Measurements from ENCODE around the gene PLRG1.
A peak's percentile ranks its signal among the peaks of the same experiment; 100 is the strongest.

PLRG1 gene

GRCh38 chr4:154559494-154560418 lies 9.6 kb upstream of the PLRG1 start:
- Histone ChIP-seq H3K36me3 (ENCODE audit: control insufficient read depth in 5 of 5, insufficient read depth in 5 of 5, low read length in 5 of 5) (no peaks in the 10 kb centered on the region), H3K4me3 (ENCODE audit: low read depth in 1 of 5, low read length in 5 of 5) (no peak overlapping the region), H3K27me3 (ENCODE audit: control insufficient read depth in 5 of 5, insufficient read depth in 4 of 5, low read length in 5 of 5) (no peaks in the 10 kb centered on the region), H3K9me3 (ENCODE audit: control insufficient read depth in 5 of 5, low read length in 5 of 5) (no peaks in the 10 kb centered on the region), H3K9ac (ENCODE audit: low read length in 5 of 5) (no peak overlapping the region), H3K27ac (ENCODE audit: low read depth, low read length) (no peak overlapping the region), H3K4me1 (ENCODE audit: control insufficient read depth in 5 of 5, insufficient read depth in 5 of 5, low read length in 5 of 5) (no peaks in the 10 kb centered on the region)

GRCh38 chr4:154559141-154559493 lies 8.9 kb upstream of the PLRG1 start:
- no peak overlapping the region for H3K9ac ChIP-seq (ENCODE audit: low read length in 5 of 5)
- no peaks in the 10 kb centered on the region for H3K4me1 ChIP-seq (ENCODE audit: control insufficient read depth in 5 of 5, insufficient read depth in 5 of 5, low read length in 5 of 5)
- no peaks in the 10 kb centered on the region for H3K9me3 ChIP-seq (ENCODE audit: control insufficient read depth in 5 of 5, low read length in 5 of 5)
- H3K4me3 ChIP-seq (ENCODE audit: low read depth in 1 of 5, low read length in 5 of 5), result no peak overlapping the region
- no peak overlapping the region for H3K27ac ChIP-seq (ENCODE audit: low read depth, low read length)
- no peaks in the 10 kb centered on the region for H3K27me3 ChIP-seq (ENCODE audit: control insufficient read depth in 5 of 5, insufficient read depth in 4 of 5, low read length in 5 of 5)
- H3K36me3 ChIP-seq (ENCODE audit: control insufficient read depth in 5 of 5, insufficient read depth in 5 of 5, low read length in 5 of 5), result no peaks in the 10 kb centered on the region

- Histone ChIP-seq H3K4me1 (ENCODE audit: control insufficient read depth in 5 of 5, insufficient read depth in 5 of 5, low read length in 5 of 5) (peaks cover 0 to 25% (median 20%) of the 10 kb centered on the region in 5 donors), H3K27ac (ENCODE audit: low read depth, low read length) (no peak overlapping the region), H3K27me3 (ENCODE audit: control insufficient read depth in 5 of 5, insufficient read depth in 4 of 5, low read length in 5 of 5) (no peaks in the 10 kb centered on the region), H3K36me3 (ENCODE audit: control insufficient read depth in 5 of 5, insufficient read depth in 5 of 5, low read length in 5 of 5) (peaks cover 0 to 8% (median 4%) of the 10 kb centered on the region in 5 donors), H3K4me3 (ENCODE audit: low read depth in 1 of 5, low read length in 5 of 5) (no peak overlapping the region), H3K9me3 (ENCODE audit: control insufficient read depth in 5 of 5, low read length in 5 of 5) (no peaks in the 10 kb centered on the region), H3K9ac (ENCODE audit: low read length in 5 of 5) (peak overlapping the region in 1 of 5 donors; percentile 46)
These were observed 1.9 kb upstream of the PLRG1 start for GRCh38 chr4:154551872-154552686.

- Histone ChIP-seq H3K9ac (ENCODE audit: low read length in 5 of 5) (no peak overlapping the region), H3K4me1 (ENCODE audit: control insufficient read depth in 5 of 5, insufficient read depth in 5 of 5, low read length in 5 of 5) (peaks cover 0 to 20% (median 17%) of the 10 kb centered on the region in 5 donors), H3K36me3 (ENCODE audit: control insufficient read depth in 5 of 5, insufficient read depth in 5 of 5, low read length in 5 of 5) (peaks cover 53 to 65% (median 64%) of the 10 kb centered on the region in 5 donors), H3K27ac (ENCODE audit: low read depth, low read length) (no peak overlapping the region), H3K9me3 (ENCODE audit: control insufficient read depth in 5 of 5, low read length in 5 of 5) (no peaks in the 10 kb centered on the region), H3K27me3 (ENCODE audit: control insufficient read depth in 5 of 5, insufficient read depth in 4 of 5, low read length in 5 of 5) (no peaks in the 10 kb centered on the region), H3K4me3 (ENCODE audit: low read depth in 1 of 5, low read length in 5 of 5) (no peak overlapping the region)
These were observed 4.5 kb downstream of the PLRG1 start for GRCh38 chr4:154545689-154546088.

GRCh38 chr4:154542271-154542879 lies 7.8 kb downstream of the PLRG1 start:
- Histone ChIP-seq H3K4me1 (ENCODE audit: control insufficient read depth in 5 of 5, insufficient read depth in 5 of 5, low read length in 5 of 5) (no peaks in the 10 kb centered on the region), H3K9ac (ENCODE audit: low read length in 5 of 5) (no peak overlapping the region), H3K27me3 (ENCODE audit: control insufficient read depth in 5 of 5, insufficient read depth in 4 of 5, low read length in 5 of 5) (no peaks in the 10 kb centered on the region), H3K27ac (ENCODE audit: low read depth, low read length) (no peak overlapping the region), H3K36me3 (ENCODE audit: control insufficient read depth in 5 of 5, insufficient read depth in 5 of 5, low read length in 5 of 5) (peaks cover 84 to 94% (median 92%) of the 10 kb centered on the region in 5 donors), H3K9me3 (ENCODE audit: control insufficient read depth in 5 of 5, low read length in 5 of 5) (no peaks in the 10 kb centered on the region), H3K4me3 (ENCODE audit: low read depth in 1 of 5, low read length in 5 of 5) (no peak overlapping the region)

GRCh38 chr4:154534296-154534695 lies 15.9 kb downstream of the PLRG1 start:
- Histone ChIP-seq H3K4me1 (ENCODE audit: control insufficient read depth in 5 of 5, insufficient read depth in 5 of 5, low read length in 5 of 5) (peaks cover 0 to 5% (median 0%) of the 10 kb centered on the region in 5 donors), H3K27me3 (ENCODE audit: control insufficient read depth in 5 of 5, insufficient read depth in 4 of 5, low read length in 5 of 5) (no peaks in the 10 kb centered on the region), H3K27ac (ENCODE audit: low read depth, low read length) (no peak overlapping the region), H3K4me3 (ENCODE audit: low read depth in 1 of 5, low read length in 5 of 5) (no peak overlapping the region), H3K36me3 (ENCODE audit: control insufficient read depth in 5 of 5, insufficient read depth in 5 of 5, low read length in 5 of 5) (peaks cover 25 to 38% (median 29%) of the 10 kb centered on the region in 5 donors), H3K9me3 (ENCODE audit: control insufficient read depth in 5 of 5, low read length in 5 of 5) (no peaks in the 10 kb centered on the region), H3K9ac (ENCODE audit: low read length in 5 of 5) (no peak overlapping the region)

GRCh38 chr4:154529728-154530519 lies 20.3 kb downstream of the PLRG1 start:
- H3K4me3 ChIP-seq (ENCODE audit: low read depth in 1 of 5, low read length in 5 of 5), result no peak overlapping the region
- no peaks in the 10 kb centered on the region for H3K36me3 ChIP-seq (ENCODE audit: control insufficient read depth in 5 of 5, insufficient read depth in 5 of 5, low read length in 5 of 5)
- H3K4me1 ChIP-seq (ENCODE audit: control insufficient read depth in 5 of 5, insufficient read depth in 5 of 5, low read length in 5 of 5), result peaks cover 0 to 5% (median 0%) of the 10 kb centered on the region in 5 donors
- H3K9me3 ChIP-seq (ENCODE audit: control insufficient read depth in 5 of 5, low read length in 5 of 5), result no peaks in the 10 kb centered on the region
- peaks cover 0 to 4% (median 0%) of the 10 kb centered on the region in 5 donors for H3K27me3 ChIP-seq (ENCODE audit: control insufficient read depth in 5 of 5, insufficient read depth in 4 of 5, low read length in 5 of 5)
- H3K9ac ChIP-seq (ENCODE audit: low read length in 5 of 5), result no peak overlapping the region
- H3K27ac ChIP-seq (ENCODE audit: low read depth, low read length), result no peak overlapping the region

GRCh38 chr4:154528869-154529268 lies 21.3 kb downstream of the PLRG1 start:
- Histone ChIP-seq H3K27me3 (ENCODE audit: control insufficient read depth in 5 of 5, insufficient read depth in 4 of 5, low read length in 5 of 5) (peaks cover 0 to 14% (median 5%) of the 10 kb centered on the region in 5 donors), H3K9ac (ENCODE audit: low read length in 5 of 5) (no peak overlapping the region), H3K27ac (ENCODE audit: low read depth, low read length) (no peak overlapping the region)

GRCh38 chr4:154527308-154527707 lies 22.9 kb downstream of the PLRG1 start:
- Histone ChIP-seq H3K36me3 (ENCODE audit: control insufficient read depth in 5 of 5, insufficient read depth in 5 of 5, low read length in 5 of 5) (no peaks in the 10 kb centered on the region), H3K4me3 (ENCODE audit: low read depth in 1 of 5, low read length in 5 of 5) (no peak overlapping the region), H3K27ac (ENCODE audit: low read depth, low read length) (no peak overlapping the region), H3K4me1 (ENCODE audit: control insufficient read depth in 5 of 5, insufficient read depth in 5 of 5, low read length in 5 of 5) (no peaks in the 10 kb centered on the region), H3K27me3 (ENCODE audit: control insufficient read depth in 5 of 5, insufficient read depth in 4 of 5, low read length in 5 of 5) (peaks cover 0 to 14% (median 5%) of the 10 kb centered on the region in 5 donors), H3K9ac (ENCODE audit: low read length in 5 of 5) (no peak overlapping the region), H3K9me3 (ENCODE audit: control insufficient read depth in 5 of 5, low read length in 5 of 5) (no peaks in the 10 kb centered on the region)

More at GRCh38 chr4:154528869-154529268, 21.3 kb downstream of the PLRG1 start:
- Histone ChIP-seq H3K4me3 (ENCODE audit: low read depth in 1 of 5, low read length in 5 of 5) (no peak overlapping the region), H3K36me3 (ENCODE audit: control insufficient read depth in 5 of 5, insufficient read depth in 5 of 5, low read length in 5 of 5) (no peaks in the 10 kb centered on the region), H3K9me3 (ENCODE audit: control insufficient read depth in 5 of 5, low read length in 5 of 5) (no peaks in the 10 kb centered on the region), H3K4me1 (ENCODE audit: control insufficient read depth in 5 of 5, insufficient read depth in 5 of 5, low read length in 5 of 5) (no peaks in the 10 kb centered on the region)

Measured in subcutaneous abdominal adipose tissue (tissue), 5 donors.